ENCODE results near the gene IRAK2.

DNA sequence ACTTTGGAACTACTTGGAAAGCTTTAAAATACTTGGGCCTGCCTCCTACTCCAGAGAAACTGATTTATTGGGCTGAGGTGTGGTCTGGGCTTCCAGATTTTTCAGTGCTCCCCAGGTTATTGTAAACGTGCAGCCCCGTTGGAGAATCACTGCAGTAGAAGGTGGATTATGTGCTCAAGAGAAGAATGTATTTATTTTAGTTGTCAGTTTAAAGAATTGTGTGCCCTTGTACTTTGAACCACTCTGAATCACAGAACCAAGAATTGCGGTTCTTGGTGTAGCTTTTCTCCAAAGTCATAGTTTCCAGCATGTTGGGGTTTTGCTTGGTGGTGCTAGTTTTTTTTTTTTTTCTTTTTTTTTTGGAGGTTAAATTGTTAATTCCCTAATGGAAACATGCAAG is 85.1 kb downstream of the IRAK2 start:
- TF ChIP-seq, protein P1, sequence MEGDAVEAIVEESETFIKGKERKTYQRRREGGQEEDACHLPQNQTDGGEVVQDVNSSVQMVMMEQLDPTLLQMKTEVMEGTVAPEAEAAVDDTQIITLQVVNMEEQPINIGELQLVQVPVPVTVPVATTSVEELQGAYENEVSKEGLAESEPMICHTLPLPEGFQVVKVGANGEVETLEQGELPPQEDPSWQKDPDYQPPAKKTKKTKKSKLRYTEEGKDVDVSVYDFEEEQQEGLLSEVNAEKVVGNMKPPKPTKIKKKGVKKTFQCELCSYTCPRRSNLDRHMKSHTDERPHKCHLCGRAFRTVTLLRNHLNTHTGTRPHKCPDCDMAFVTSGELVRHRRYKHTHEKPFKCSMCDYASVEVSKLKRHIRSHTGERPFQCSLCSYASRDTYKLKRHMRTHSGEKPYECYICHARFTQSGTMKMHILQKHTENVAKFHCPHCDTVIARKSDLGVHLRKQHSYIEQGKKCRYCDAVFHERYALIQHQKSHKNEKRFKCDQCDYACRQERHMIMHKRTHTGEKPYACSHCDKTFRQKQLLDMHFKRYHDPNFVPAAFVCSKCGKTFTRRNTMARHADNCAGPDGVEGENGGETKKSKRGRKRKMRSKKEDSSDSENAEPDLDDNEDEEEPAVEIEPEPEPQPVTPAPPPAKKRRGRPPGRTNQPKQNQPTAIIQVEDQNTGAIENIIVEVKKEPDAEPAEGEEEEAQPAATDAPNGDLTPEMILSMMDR (IDR thresholded peaks at IDR 0.05 in 8 of 11, conservative IDR thresholded peaks at IDR 0.05 in 3 of 11), result no peak
- TF ChIP-seq POLR2A (IDR thresholded peaks at IDR 0.05), result no peak
